ENCODE results near the gene LSM8.

GRCh38 chr7:118142012-118142411, 42.0 kb upstream of the LSM8 start:
- TF ChIP-seq EZH2phosphoT487 (IDR thresholded peaks at IDR 0.05; ENCODE audit: insufficient read depth, low read depth) (no peak), EZH2 (IDR thresholded peaks at IDR 0.05; ENCODE audit: insufficient read depth, poor library complexity, severe bottlenecking) (no peak)

All from GM23248 (cell line).